Stimulated activated CD8-positive, alpha-beta memory T cell treated with anti-CD3 and anti-CD28 coated beads, Interleukin-15, amount 100 ng/mL, for 1 hour (primary cell): Measurements from ENCODE around the gene SLC16A13.
"Not testable (repeated sequence)": the region's sequence is repeated elsewhere in the genome, so short reads cannot be mapped to it uniquely, and the experiment has no call there.

Experiments used
- DNase-seq: peaks from one replicate; pipeline ENCODE4 v3.0.0-alpha.2; 2020; ENCODE audit warnings: low read depth

The SLC16A13 gene

DNA sequence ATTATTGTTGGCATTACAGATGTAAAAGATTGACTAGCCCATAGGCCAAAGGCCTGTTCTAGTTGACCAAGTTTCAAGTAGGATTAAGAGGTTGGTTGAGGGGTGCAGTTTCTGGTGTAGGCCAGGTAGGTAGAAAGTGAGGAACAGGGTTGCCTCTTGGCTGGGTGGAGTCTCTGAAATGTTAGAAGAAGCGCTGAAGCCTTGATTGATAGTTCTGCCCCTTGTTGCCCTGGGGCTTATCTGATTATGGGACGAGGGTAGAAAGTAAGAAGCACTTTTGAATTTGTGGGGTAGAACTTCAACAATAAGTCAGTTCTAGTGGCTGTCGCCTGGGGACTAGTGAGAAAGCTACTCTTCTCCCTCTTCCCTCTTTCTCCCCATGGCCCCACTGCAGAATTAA is 6.7 kb upstream of the SLC16A13 start:
- DNase-seq: no peak

DNA sequence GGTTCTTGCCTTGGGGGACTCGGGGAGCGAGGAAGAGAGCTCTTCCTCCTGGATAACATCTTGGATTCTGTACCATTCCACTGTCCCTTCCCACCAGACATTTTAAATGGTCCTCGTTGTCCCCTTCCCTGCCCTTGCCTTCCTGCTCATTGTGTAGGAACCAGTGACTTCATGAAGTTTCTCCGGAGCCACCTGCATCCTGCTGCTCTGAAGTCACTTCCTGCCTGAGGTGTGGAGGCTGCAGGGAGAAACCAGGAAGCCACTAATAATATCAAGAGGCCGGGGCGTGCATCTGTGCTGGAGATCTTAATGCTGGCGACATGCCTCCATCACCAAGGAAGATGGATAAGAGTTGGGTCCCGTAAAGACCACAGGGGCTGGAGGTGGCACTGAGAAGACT is 6.2 kb upstream of the SLC16A13 start:
- DNase-seq: no peak

DNA sequence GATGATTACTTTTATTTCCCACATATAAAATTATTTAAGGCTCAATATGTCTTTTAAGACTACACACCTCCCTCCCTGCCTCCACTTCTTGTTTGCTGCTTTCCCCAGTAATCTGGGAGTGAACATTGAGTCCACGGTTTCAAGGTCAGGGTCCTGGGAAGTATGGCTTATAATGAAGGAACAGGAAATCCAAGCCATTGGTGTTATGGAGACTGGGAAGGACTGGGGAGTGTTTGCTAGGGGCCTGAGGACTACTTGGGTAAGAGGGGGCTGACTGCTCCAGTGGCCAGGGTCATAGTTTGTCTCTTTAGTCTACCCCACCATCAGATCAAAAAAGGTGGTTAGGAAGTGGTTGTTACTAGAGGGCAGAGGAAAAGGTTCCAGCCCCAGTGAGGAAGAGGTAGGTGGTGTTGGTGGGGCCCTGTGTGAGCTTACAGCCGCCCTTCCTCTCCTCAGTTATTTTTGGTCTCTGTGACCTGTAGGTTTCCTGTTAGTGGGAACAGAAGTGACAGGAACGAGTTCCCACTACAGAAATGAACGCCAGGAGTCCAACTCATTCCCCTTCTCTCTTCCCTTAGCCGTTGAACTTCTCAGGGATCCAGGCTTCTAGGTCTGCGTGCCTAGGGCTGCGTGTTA is 742 bp upstream of the SLC16A13 start:
- DNase-seq: no peak

DNA sequence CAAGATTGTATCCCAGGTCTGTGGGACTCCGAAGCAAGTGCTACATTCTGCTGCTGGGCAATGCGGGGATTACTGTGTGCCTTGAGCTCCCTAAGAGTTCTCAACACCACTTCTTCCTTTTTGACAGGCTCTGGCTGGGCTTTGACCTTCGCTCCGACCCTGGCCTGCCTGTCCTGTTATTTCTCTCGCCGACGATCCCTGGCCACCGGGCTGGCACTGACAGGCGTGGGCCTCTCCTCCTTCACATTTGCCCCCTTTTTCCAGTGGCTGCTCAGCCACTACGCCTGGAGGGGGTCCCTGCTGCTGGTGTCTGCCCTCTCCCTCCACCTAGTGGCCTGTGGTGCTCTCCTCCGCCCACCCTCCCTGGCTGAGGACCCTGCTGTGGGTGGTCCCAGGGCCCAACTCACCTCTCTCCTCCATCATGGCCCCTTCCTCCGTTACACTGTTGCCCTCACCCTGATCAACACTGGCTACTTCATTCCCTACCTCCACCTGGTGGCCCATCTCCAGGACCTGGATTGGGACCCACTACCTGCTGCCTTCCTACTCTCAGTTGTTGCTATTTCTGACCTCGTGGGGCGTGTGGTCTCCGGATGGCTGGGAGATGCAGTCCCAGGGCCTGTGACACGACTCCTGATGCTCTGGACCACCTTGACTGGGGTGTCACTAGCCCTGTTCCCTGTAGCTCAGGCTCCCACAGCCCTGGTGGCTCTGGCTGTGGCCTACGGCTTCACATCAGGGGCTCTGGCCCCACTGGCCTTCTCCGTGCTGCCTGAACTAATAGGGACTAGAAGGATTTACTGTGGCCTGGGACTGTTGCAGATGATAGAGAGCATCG is 2.4 kb downstream of the SLC16A13 start:
- DNase-seq: no peak

DNA sequence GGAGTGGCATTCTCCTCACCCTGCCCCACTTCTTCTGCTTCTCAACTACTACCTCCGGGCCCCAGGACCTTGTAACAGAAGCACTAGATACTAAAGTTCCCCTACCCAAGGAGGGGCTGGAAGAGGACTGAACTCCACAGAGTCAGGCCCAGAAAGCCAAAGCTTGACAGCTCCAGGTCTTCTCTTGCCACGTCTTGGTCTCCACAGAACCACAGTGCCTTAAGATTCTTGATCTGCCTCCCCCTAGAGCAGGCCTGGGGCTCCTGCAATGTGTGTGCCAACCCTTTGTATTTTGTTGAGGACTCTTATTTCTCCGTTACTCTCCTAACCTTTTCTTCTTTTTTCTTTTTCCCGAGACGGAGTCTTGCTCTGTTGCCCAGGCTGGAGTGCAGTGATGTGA is 4.0 kb downstream of the SLC16A13 start:
- DNase-seq: no peak

- DNase-seq: no peak
Measured at GRCh38 chr17:7041607-7042500, 6.0 kb downstream of the SLC16A13 start.

- DNase-seq: no peak
Measured at GRCh38 chr17:7042501-7043181, 6.8 kb downstream of the SLC16A13 start.

DNA sequence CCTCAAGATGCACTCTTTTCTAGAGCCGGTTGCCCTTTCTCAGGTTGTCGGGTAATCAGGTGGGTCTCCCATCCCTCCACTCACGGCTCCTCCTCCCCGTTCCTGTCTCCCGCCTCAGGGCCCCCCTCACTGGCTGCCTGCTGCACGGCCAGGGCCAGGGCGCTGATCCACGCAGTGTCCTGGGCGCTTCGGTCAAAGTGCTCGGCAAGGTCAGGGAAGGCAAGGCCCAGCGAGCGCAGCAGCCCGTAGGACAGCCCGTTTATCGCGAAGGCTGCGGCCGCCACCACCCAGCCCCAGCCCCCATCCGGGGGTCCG is 7.3 kb downstream of the SLC16A13 start:
- DNase-seq: no peak

GRCh38 chr17:7043497-7044198 is 7.8 kb downstream of the SLC16A13 start, which contains the start of gene SLC16A11:
SLC16A11 (minus strand) TSS chr17:7044092; CDS start chr17:7043513, 579 bp downstream.
- no peak for DNase-seq

DNA sequence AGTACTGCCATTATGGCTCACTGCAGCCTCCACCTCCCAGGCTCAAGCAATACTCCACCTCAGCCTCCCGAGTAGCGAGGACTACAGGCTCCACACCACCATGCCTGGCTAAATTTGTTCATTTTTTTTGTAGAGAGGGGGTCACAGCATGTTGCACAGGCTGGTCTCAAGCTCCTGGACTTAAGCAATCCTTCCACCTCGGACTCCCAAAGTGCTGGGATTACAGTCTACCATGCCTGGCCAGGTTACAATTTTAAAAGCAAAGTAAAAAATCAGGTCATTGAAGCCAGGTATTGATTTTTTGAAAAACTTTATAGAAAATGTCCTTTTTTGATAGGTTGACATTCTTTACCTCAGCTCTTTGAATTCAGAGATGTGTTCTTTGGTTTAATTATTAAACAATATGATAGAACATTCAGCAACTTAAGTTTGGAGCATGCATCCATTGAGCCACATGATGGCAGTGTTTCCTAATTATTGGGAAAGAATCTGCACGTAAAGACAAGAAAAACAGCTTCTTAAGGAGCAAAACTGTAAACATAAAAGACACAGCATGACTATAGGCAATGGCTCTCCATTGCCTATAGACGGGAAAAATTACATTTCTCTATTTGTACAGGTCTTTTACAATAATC is 9.8 kb downstream of the SLC16A13 start:
- DNase-seq: no peak

- no peak for DNase-seq
Measured at GRCh38 chr17:7046127-7046724, 10.4 kb downstream of the SLC16A13 start.

- DNase-seq: not testable (repeated sequence)
Measured at GRCh38 chr17:7046725-7047397, 11.0 kb downstream of the SLC16A13 start.

DNA sequence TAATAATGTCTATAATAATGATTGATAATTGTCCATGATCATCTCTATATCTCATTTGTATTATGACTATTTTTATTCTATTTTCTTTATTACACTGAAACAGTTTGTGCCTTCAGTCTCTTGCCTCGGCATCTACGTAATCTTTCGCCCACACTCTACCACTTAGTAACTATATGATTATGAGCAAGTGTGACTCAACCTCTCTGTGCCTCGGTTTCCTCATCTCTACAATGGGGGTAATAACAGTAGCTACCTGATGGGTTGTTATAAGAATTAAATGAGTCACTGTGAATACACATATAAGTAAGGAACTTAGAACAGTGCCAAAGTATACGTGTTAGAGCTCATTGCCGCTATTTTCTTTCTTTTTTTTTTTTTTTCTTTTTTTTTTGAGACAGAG is 11.8 kb downstream of the SLC16A13 start:
- no peak for DNase-seq

DNA sequence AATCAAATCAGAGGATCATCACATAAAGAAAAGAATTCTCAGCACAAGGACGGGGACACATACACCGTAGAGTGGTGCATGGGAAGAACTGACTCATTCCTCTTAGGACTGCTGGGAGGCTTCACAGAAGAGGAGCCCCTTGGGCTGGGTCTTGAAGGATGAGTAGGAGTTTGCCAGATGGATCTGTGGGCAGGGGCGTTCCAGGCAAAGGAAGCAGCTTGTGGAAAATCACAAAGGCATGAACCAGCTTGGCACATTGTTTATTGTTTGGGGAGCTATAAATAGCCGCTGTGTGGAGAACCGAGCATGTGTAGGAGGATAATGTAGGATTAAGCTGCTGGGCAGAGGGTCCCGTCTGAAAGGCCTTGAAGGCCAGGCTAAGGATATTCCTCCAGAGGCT is 13.2 kb downstream of the SLC16A13 start:
- no peak for DNase-seq

DNA sequence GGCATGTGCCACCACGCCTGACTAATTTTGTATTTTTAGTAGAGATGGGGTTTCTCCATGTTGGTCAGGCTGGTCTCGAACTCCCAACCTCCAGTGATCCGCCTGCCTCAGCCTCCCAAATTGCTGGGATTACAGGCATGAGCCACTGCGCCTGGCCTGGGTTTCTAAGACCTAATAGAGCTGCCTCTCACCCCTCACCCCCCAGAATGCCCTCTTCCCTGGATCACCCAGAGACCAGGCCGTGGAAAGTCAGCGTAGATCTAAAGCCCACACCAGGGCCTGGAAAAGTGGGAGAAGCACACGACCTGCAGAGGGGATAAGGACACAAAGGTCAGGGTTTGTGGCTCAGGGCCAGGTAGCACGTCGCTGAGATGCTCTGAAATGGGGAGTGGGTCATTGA is 14.8 kb downstream of the SLC16A13 start:
- not testable (repeated sequence) for DNase-seq

DNA sequence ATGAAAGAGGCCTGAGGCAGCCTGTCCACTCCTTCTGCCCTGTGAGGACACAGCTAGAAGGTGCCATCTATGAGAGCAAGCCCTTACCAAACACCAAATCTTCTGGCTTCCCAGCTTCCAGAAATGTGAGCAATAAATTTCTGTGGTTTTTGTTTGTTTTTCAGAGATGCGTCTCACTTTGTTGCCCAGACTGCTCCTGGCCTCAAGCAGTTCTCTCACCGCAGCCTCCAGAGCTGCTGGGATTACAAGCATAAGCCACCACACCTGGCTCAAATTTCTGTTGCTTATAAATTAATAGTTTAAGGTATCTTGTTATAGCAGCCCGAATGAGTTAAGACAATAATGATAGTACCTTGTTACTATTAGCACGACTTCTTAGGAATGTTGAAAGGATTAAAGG is 20.6 kb downstream of the SLC16A13 start:
- DNase-seq: no peak

- DNase-seq: no peak
Measured at GRCh38 chr17:7058831-7059447, 23.1 kb downstream of the SLC16A13 start.

GRCh38 chr17:7060165-7060891 is 24.5 kb downstream of the SLC16A13 start:
- no peak for DNase-seq
